GM18502 (cell line): ENCODE measurements around the gene KLC4.
"Not testable (repeated sequence)": the region's sequence is repeated elsewhere in the genome, so short reads cannot be mapped to it uniquely, and the experiment has no call there.

Experiments
- ATAC-seq: cut with Tn5 transposase; IDR thresholded peaks from one replicate; pipeline ENCODE4 v1.9.1; 2021; ENCODE audit warnings: mild to moderate bottlenecking; ENCODE audit not compliant: unreplicated experiment, poor library complexity

The KLC4 gene

DNA sequence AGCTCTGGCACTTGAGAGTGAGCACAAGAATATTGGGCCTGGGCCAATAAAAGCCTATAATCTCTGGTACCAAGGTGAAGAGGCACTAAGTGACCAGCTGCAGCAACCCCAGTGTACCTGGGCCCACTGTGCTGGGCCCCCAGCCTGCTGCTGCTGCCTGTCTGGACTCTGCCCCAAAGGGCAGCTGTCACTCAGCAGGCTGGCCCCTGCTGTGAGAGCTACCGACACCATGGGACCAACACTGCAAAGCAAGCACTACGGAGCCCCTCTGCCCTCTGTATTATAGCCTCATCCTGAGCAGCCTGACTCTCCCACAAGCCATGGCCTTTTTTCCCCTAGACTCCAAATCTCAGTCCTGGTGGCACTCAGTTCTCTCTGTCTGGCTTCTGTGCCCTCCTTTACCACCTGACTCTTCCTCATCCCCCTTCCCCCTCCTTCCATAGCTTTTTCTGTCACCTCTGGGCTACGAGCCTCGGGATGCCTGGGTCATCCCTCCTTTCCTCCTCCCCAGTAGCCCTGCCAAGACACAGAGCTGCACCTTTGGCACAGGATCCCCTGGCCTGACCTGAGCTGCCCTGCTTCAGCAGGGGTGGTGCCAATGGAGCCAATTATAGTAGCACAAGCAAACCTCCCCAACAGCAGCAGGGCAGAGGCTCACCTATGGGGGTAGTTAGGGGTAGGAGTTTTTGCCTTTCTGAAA, 23.8 kb upstream of the KLC4 start:
- ATAC-seq, result no peak

DNA sequence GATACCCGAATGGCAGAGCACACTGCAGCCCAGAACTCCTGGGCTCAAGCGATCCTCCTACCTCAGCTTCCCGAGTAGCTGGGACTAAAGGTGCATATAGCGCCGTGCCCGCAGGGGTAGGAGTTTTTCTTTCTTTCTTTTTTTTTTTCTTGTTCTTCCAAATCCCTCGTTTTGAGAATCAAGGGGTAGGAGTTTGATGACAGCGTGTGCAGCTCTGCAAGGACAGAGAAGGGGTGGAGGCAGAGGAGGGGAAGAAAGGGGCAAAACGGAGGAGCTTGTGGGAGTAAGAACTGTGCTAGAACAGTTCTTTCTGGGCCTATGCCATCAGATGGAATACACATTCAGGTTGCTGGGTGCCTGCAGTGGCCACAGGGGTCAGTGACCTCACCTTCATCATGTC, 22.7 kb upstream of the KLC4 start:
- no peak for ATAC-seq

DNA sequence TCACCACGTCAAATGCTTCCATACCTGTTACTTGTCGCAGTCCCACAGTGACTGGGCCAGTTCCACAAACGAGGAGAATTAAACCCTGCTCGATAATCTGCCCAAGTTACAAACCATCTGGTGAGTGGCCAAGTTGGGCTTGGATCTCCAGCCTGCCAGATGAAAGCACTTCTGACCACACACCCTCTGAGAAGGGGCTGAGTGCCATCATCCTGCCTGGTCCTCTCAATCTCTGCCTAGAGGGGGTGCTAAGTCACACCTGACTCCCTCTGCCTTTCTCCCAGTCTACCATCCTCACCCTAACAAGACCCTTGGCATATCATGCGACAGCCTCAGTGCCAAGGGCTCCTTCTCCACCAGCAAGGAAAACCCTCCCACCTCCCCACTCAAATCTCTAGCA, 22.2 kb upstream of the KLC4 start:
- no peak for ATAC-seq

DNA sequence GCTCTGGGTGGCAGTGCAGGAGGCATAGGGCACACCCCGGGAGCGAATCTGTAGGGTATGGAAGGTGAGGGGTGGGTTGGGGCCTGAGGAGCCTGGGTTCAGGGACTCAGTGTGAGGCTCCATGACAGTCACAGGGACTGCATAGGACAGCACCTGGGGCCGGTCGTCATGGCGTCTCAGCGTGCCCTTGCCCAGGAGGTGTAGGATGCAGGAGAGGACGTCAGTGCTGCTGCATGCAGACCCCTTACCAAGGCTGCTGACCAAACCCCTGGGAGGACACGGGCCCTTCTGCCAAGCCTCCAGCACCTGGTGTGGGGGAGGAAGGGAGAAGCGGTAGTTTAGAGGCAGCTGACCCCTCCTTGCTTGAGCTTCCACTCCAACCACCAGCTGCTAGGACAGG, 21.7 kb upstream of the KLC4 start:
- ATAC-seq, result no peak

DNA sequence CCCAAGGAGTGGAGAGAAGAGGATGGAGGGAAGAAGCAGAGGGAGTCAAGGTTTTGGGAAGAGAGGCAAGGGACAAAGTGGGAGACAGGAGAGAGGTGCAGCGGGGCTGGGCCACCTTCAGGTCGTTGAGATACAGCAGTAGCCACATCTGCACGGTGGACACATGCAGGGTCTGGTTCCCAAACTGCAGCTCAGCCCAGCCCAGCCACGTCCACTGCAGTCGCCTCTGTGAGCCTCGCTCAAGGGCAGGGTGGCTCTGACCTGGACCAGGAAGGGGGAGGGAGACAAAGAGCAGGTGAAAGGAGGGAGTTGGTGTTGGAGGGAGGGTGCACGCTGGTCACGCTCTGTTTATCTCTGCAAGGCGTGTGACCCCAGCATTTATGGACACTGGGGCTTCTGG, 20.7 kb upstream of the KLC4 start:
- no peak for ATAC-seq

DNA sequence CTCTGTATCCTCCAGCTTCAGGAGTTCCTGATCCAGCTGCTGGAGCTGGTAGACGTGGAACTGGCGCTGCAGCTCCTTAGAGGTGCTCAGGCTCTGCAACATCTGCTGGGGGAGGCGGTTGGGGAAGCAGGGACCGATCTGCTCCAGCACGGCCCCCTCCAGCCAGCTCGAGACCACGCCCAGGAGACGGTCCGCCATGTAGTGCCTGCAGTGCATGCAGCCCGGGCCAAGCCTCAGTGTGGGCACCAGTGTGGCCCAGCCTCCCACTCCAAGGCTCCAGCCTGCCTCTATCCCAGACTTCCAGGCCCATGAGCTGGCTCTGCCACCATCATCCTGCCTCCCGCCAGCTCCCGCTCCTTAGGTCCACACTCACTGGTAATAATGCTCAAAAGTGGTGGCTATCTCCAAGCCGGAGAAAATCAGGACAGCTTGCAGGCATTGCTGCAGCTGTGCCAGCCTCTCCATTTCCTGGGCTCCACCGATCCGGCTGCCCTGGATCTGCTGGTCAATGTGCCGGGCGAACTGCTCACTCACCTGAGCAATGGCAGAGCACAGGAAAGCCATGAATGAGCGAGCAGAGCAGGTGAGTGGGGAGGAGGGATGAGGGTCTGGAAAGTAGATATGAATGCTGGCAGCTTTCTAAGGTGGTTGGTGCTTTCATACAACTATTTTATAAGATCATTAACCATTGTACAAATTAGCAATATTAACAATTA, 18.7 kb upstream of the KLC4 start:
- no peak for ATAC-seq

DNA sequence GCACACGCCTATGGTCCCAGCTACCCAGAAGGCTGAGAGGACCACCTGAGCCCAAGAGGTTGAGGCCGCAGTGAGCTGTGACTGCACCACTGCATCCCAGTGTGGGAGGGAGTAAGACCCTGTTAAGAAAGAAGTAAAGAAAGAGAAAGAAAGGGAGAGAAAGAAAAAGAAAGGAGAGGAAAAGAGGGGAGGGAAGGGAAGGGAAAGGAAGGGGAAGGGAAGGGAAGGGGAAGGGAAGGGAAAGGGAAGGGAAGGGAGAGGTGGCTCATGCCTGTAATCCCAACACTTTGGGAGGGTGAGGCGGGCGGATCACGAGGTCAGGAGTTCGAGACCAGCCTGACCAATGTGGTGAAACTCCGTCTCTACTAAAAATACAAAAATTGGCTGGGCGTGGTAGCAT, 18.0 kb upstream of the KLC4 start:
- not testable (repeated sequence) for ATAC-seq

DNA sequence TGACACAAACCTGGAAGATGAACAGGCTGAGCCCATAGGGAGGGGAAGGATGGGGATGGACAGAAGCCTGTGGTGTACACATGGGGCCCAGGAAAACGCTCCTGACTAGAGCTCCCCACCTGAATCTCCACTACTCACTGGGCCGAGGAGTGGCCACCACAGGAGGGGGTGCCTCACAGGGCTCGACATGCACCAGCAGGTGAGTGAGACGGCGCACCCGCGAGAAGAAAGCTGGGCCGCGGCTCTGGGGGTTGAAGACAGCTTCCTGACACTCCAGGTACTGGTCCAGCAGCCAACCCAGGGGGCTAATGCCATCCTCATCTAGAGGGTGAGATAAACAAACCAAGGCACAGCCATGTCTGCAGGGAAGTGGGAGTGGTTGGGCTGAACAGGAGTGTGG, 16.1 kb upstream of the KLC4 start:
- no peak for ATAC-seq

DNA sequence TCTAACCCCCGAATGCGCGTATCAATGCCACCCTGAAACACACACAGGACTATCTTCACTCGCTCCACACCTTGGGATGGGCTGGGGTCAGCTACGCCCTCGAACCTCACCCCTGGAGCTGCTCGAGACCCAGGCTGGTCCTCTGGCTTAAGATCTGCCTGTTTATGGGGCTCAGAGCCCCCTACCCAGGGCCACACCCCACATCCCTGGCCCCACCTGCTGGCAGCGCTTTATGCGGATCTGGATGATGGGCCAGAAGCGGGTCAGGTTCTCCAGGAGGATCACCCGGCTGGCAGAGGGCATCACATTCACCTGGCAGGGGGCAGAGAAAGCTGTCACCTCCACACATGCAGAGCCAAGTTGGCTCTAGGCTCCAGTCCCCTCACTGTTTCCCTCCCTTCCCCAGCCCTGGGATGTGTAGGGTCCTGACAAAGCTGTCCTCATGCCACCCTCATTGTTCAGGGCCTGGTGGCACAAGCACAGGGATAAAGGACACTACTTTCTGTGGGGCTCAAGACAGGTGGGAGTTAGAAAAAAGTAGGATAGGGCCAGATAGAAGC, 14.0 kb upstream of the KLC4 start:
- no peak for ATAC-seq

DNA sequence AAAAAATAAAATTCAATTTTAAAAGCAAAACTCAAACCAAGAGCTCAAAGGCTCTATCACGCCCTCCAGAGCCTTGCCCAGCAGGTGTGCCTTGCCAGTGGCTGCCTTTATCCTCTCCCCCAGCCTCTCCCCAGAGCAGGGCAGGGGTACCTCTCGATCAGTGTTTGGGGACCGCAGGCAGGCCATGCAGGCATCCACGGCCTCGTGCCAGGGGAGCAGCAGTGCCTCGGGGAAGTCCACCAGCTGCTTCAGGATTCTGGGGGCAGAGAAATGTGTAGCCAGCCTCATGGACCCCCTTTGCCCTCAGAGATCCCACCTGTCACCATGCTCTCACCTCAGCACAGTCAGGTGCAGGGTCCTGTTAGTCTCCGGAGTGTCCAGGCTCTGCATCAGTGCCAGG, 11.4 kb upstream of the KLC4 start:
- no peak for ATAC-seq

DNA sequence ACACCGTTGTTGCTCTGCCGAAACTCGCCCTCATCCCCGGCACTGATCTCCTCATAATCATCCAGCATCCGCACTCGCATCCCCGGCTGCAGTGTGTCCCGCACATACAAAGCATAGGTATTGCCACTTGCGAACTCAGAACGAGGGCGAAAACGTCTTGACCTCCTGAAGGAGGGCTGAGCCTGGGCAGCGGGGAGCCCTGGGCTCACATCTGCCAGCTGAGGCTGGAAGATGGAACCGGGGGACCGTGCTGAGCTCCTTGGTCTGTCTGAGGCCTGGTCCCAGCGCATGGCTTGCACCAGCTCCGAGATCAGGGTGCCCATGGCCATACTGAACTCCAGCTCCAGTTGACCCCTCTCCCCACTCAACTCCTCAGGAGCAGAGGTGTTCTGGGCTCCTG, 8.4 kb upstream of the KLC4 start:
- ATAC-seq, result no peak

DNA sequence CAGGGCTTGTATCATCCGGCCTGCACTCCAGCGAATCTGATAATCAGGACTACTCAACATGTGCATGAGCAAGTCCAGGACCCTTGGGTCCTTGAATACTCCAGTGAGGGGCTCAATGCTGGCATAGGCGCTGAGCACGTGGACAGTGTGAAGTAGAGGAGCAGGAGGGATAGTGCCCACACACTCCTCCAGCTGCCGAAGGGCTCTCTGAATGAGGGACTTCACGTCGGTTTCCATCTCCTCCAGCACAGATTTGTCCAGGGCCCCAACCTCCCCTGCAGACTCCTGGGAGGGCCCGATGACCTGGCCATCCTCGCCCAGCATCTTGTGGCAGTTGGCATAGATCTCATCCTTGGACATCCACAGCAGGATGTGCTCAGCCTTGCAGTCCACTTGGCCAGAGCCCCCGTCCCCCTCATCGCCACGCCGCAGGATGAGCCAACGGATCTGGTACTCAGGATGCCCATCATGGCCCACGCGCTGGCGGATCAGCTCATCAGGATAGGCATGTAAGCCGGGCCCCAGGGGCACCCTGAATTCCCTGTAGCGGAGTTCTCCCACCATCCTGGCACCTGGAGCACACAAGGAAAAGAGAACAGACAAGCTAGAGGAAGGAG, 7.1 kb upstream of the KLC4 start:
- ATAC-seq, result no peak

DNA sequence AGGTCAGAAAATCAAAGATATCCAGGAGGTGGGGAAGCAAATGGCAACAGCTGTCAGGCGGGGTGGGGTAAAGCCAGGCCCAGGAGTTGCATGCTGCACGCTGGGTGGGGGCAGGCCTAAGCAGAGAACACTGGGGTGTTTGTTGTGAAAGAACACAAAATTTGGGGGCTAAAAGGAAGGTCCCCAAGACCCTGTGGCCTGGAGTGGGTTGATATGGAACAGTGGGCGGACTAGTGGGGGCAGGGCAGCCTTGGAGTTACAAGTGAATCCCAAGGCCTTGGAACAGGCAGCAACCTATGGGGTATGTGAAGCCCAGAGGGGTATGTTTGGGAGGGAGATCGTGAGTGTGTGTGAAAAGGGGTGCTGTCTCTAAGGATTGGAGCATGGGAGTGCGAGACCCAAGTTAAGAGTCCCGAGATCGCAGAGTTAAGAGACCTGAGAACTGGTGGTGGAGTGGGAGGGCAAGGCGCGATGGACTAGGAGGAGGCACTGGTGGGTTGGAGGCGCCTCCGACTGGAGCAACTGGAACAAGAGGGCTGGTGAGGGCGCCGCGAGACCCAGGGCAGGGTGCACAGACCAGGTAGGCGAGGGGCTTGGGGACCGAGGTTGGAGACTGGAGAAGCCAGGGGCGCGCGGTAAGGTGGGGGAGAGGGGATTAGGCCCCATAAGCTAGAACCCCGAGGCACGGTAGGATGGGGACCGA, 6.4 kb upstream of the KLC4 start:
- ATAC-seq, result peak; percentile 20

DNA sequence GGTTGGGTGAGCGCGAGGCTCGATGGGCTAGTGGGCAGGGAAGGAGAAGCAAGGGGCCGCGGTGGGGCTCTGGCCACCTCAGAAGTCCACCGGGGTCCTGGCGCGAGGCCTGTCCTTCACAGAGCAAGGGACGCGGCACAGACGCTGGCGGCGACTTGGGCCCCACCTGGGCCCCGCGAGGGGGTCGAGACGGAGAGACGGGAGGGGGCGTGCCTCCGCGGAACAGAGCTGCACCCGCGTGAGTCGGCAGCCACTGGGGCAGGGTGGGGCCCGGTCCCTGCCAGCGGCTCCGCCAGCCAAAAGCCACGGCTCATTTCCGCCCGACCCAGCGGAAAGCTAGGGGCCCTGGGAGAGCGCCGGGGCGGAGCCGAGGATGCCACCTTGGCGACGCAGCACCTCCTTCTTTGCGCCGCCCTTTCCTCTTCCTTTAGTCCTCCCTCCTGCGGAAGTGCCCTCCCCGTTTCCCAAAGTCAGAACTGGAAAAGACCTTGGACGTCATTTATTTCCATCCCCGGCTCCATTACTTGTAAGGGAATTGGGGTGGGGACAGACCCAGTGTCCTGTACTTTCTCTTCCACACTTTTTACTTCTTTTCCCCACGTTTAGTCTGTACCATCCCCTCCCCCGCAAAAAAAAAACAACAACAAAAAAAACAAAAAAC, 5.8 kb upstream of the KLC4 start, which contains the start of gene CUL7:
Gene CUL7 (minus strand): TSS at position 307 of the 661 bp plus-strand sequence. CDS start 1,063 bp downstream, outside the sequence.
- peak; percentile 90 for ATAC-seq

DNA sequence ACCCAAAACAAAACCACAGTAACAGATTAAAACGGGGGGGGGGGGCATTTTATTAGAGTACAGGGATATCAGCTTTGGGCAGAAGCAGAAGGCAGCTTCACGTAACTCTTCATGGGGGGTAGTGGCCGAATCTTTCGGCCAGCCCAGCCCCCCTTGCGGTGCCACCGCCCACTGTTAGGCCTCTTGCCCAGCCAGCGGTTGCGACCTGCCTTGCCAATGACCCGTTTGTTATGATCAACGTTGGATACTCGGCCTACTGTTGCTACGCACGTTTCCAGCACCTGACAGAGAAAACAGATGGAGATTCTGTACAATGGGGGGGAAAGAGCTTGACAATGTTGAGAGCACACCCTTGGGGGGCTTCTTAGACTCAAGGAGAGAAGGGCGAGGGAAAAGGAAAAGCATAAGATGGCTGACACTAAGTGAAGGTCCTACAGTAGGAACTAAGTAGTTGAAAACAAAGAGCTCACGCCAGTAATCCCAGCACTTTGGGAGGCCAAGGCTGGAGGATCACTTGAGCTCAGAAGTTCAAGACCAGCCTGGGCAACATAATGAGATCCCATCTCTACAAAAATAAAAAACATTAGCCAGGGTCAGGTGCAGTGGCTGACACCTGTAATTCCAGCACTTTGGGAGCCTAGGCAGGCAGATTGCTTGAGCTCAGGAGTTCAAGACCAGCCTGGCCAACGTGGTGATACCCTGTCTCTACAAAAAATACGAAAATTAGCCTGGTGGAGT, 5.1 kb upstream of the KLC4 start:
- ATAC-seq, result no peak

DNA sequence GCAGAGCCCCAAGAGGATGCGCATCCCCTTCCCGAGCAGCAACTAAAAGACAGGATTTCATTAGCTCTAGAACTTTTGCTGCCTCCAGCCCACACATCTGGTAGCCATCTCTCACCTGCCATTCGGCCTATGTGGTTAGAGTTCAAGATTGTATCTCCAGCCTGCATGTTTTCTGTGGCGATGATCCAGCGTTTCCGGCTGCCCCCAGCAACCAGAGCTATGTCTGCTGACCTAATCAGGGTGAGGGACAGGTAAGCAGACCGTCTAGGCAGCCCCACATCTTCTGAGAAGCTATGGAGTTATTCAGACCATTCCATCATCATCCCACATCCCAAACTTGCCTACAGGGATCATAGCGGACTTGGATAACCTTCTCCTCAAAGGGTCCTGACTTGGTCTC, 3.5 kb upstream of the KLC4 start:
- ATAC-seq, result no peak

DNA sequence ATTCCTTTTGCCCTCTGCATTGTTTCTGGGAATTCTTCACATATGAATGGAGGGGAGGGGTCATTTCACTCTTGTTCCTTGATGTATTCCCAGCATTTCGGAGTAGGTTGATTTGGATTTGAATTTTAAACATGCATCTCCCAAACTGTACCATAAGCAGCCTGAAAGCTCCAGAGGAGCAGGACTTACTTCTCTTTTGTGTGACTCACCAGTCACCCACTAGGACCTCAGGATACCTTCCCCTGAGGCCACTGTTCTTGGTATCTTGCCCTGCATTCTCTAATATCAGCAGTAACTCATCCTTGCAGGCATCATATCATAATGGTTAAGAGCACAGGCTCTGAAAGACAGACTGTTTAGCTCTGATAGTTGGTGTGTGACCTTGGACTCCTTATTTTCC, 900 bp upstream of the KLC4 start:
- no peak for ATAC-seq

DNA sequence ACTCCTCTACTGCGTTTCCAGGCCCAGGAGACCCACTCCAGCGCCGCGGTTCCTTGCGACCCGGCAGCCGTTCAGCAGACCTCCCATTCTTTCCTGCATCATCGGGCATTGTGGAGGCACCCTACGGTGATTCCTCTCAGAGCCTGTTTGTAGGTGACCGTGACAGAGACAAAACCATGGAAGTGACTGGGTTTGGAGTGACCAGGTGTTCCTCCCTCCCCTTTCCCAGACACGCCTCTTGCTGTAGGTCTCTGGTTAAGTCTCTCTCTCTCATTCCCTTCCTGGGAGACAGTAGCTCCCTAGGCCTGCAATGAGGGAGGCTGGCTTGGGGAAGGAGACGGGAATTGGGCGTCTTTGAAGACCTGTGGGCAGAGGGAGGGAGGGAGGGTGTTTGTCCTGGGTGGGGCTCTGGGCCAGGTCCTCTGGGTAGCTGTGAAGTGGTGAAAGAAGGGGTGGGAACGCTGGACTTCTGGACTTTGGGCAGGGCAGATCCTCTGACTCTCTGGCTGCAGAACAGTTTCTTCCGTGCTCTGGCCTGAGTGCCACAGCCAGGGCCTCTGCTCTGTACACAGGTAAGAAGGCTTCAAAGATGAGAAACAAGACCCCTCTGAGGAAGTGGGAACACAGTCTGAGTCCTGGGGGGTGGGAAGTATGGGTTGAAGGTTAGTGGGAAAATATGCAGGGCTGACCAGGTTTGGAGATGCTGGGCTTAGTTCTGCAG, 763 bp downstream of the KLC4 start:
- ATAC-seq, result no peak
